T-helper 1 cell treated with Interleukin-12 subunit alpha and Interleukin-12 subunit beta and Interleukin-4 antibody, amounts not matched to agents 30 ng/mL and 1 ng/mL, for 36 hours (primary cell): ENCODE data around the gene SPAG5. TPM values are rescaled to one million over a fixed set of nuclear protein-coding genes. Genes with fewer than 3 reads are reported as not detected.

Experiments used
- intact Hi-C: fragments of 100-400 bp; cut with micrococcal nuclease; formaldehyde crosslinking; loops from one replicate; pipeline ENCODE4 v1.15.1; 2024
- total RNA-seq: library from RNA; stranded (reverse); gene quantifications from 2 replicates; pipeline ENCODE4 v1.2.3, GENCODE V29; 2022

SPAG5 gene
- total RNA-seq, 1 donor from 2014 or later, result 96.4 TPM

- intact Hi-C loops, result loop anchor here (10.0 kb wide), 3 partner anchors 200 to 770 kb away; partner anchors contain the start of genes NLK, NOS2, SARM1 and VTN
Observed at GRCh38 chr17:28574526-28574925, 24.3 kb downstream of the SPAG5 start.

GRCh38 chr17:28573966-28574480 is 24.8 kb downstream of the SPAG5 start:
- intact Hi-C loops, result loop anchor here (10.0 kb wide), 3 partner anchors 199 to 769 kb away; partner anchors contain the start of genes NLK, NOS2, SARM1 and VTN

GRCh38 chr17:28573521-28573920 is 25.3 kb downstream of the SPAG5 start:
- intact Hi-C loops, result loop anchor here (10.0 kb wide), 3 partner anchors 199 to 769 kb away; partner anchors contain the start of genes NLK, NOS2, SARM1 and VTN

GRCh38 chr17:28573040-28573380 is 25.8 kb downstream of the SPAG5 start:
- intact Hi-C loops, result loop anchor here (10.0 kb wide), 3 partner anchors 198 to 768 kb away; partner anchors contain the start of genes NLK, NOS2, SARM1 and VTN

GRCh38 chr17:28572259-28573039 is 26.4 kb downstream of the SPAG5 start:
- intact Hi-C loops, result loop anchor here (10.0 kb wide), 3 partner anchors 198 to 768 kb away; partner anchors contain the start of genes NLK, NOS2, SARM1 and VTN

- intact Hi-C loops, result loop anchor here (1.0 to 10.0 kb wide), 7 partner anchors 19 to 767 kb away; partner anchors contain the start of genes DHRS13, NLK, NOS2 and SARM1
Observed at GRCh38 chr17:28571361-28572122, 27.3 kb downstream of the SPAG5 start, which contains the start of gene PIGS. Gene PIGS (minus strand): TSS chr17:28571524. CDS start chr17:28571496, 28 bp downstream.

- intact Hi-C loops, result loop anchor here (1.0 to 10.0 kb wide), 7 partner anchors 19 to 766 kb away; partner anchors contain the start of genes DHRS13, NLK, NOS2 and SARM1
Observed at GRCh38 chr17:28570716-28571360, 28.0 kb downstream of the SPAG5 start.

- intact Hi-C loops, result no loop called here
Observed at GRCh38 chr17:28569446-28569845, 29.4 kb downstream of the SPAG5 start.

- intact Hi-C loops, result no loop called here
Observed at GRCh38 chr17:28567604-28568003, 31.2 kb downstream of the SPAG5 start.

- intact Hi-C loops, result no loop called here
Observed at GRCh38 chr17:28563475-28563874, 35.4 kb downstream of the SPAG5 start.

GRCh38 chr17:28555022-28555421 is 43.8 kb downstream of the SPAG5 start:
- intact Hi-C loops, result no loop called here

GRCh38 chr17:28554565-28554964 is 44.3 kb downstream of the SPAG5 start:
- intact Hi-C loops, result loop anchor here (5.0 kb wide), 2 partner anchors 237 to 1563 kb away; partner anchors contain the start of genes NSRP1 and TMEM97

- intact Hi-C loops, result loop anchor here (1.0 to 5.0 kb wide), 5 partner anchors 18 to 1564 kb away; partner anchors contain the start of genes ALDOC, NSRP1, PIGS and TMEM97
Observed at GRCh38 chr17:28553000-28553505, 45.8 kb downstream of the SPAG5 start.

- intact Hi-C loops, result loop anchor here (1.0 to 5.0 kb wide), 5 partner anchors 19 to 1565 kb away; partner anchors contain the start of genes ALDOC, NSRP1, PIGS and TMEM97
Observed at GRCh38 chr17:28552176-28552999, 46.4 kb downstream of the SPAG5 start, which contains the start of gene UNC119. Gene UNC119 (minus strand): TSS chr17:28552624. CDS start chr17:28552557, 67 bp downstream.

GRCh38 chr17:28551421-28552175 is 47.2 kb downstream of the SPAG5 start:
- intact Hi-C loops, result loop anchor here (1.0 to 5.0 kb wide), 6 partner anchors 20 to 1566 kb away; partner anchors contain the start of genes ALDOC, NSRP1, PIGS and PROCA1

GRCh38 chr17:28550858-28551257 is 48.0 kb downstream of the SPAG5 start:
- intact Hi-C loops, result loop anchor here (2.0 to 5.0 kb wide), 3 partner anchors 160 to 1566 kb away; partner anchors contain the start of genes NSRP1, PROCA1 and TMEM97

GRCh38 chr17:28549236-28550132 is 49.3 kb downstream of the SPAG5 start:
- intact Hi-C loops, result loop anchor here (1.0 to 5.0 kb wide), 9 partner anchors 9 to 1568 kb away; partner anchors contain the start of genes NSRP1, POLDIP2, PROCA1 and RSKR
